GM23338 (cell line): ENCODE data around the gene RELL2.

Experiments
- CREB1 ChIP-seq: fragments of 250-450 bp; sonication (Bioruptor Pico); IDR thresholded peaks from 2 replicates; pipeline ENCODE4 v1.5.0; 2020; ENCODE audit warnings: low read depth, mild to moderate bottlenecking, moderate library complexity
- EZH2 ChIP-seq: fragments of 200-600 bp; sonication (generic); IDR thresholded peaks from one replicate; pipeline ENCODE4 v1.8.0; 2017; ENCODE audit warnings: antibody characterized with exemption, mild to moderate bottlenecking, low read depth; ENCODE audit not compliant: unreplicated experiment
- JUNB ChIP-seq: IDR thresholded peaks from one replicate; pipeline ENCODE4 v1.6.1; 2016; ENCODE audit warnings: antibody characterized with exemption; ENCODE audit not compliant: unreplicated experiment
- POLR2AphosphoS5 ChIP-seq: IDR thresholded peaks from 2 replicates; pipeline ENCODE4 v1.6.1; 2016; ENCODE audit warnings: antibody characterized with exemption, low read depth
- TF ChIP-seq, protein P1 (sequence below), 2 experiments: fragments of 200-600 bp in 1 of 2; sonication (generic) in 1 of 2; conservative IDR thresholded peaks; 2 replicates each; pipeline versions ENCODE4 v1.5.1 to v1.6.1; 2016 to 2017; ENCODE audit warnings: antibody characterized with exemption in 2 of 2, low read depth in 2 of 2, mild to moderate bottlenecking in 2 of 2, moderate library complexity in 1 of 2
- TF ChIP-seq, protein P2 (sequence below): IDR thresholded peaks from one replicate; pipeline ENCODE4 v1.6.1; 2018; ENCODE audit warnings: antibody characterized with exemption; ENCODE audit not compliant: unreplicated experiment

DNA sequence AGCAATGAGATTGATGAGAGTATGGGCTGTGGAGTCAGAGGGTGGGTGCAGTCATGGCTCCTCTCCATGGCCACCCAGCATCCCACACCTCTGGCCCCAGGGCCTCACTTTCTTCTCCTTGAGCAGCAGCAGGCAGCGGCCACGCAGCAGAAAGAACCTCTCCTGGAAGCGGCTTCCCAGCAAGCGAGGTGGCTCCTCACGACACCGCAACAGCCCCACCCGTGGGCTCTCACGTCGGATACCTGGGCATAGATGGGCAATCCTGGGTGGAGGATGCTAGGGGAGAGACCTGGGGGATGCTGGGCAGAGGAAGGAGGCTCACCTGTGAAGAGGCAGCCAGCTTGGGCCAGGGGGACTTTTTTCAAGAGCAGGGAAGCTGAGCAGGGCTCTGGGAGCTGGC, 19.6 kb downstream of the RELL2 start:
- TF ChIP-seq, protein P1, sequence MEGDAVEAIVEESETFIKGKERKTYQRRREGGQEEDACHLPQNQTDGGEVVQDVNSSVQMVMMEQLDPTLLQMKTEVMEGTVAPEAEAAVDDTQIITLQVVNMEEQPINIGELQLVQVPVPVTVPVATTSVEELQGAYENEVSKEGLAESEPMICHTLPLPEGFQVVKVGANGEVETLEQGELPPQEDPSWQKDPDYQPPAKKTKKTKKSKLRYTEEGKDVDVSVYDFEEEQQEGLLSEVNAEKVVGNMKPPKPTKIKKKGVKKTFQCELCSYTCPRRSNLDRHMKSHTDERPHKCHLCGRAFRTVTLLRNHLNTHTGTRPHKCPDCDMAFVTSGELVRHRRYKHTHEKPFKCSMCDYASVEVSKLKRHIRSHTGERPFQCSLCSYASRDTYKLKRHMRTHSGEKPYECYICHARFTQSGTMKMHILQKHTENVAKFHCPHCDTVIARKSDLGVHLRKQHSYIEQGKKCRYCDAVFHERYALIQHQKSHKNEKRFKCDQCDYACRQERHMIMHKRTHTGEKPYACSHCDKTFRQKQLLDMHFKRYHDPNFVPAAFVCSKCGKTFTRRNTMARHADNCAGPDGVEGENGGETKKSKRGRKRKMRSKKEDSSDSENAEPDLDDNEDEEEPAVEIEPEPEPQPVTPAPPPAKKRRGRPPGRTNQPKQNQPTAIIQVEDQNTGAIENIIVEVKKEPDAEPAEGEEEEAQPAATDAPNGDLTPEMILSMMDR (conservative IDR thresholded peaks at IDR 0.05; ENCODE audit: low read depth in 2 of 2), result no peak
- TF ChIP-seq POLR2AphosphoS5 (no peak), EZH2 (no peak), CREB1 (CRISPR knock-in tag) (no peak), JUNB (no peak)
- TF ChIP-seq, protein P2, sequence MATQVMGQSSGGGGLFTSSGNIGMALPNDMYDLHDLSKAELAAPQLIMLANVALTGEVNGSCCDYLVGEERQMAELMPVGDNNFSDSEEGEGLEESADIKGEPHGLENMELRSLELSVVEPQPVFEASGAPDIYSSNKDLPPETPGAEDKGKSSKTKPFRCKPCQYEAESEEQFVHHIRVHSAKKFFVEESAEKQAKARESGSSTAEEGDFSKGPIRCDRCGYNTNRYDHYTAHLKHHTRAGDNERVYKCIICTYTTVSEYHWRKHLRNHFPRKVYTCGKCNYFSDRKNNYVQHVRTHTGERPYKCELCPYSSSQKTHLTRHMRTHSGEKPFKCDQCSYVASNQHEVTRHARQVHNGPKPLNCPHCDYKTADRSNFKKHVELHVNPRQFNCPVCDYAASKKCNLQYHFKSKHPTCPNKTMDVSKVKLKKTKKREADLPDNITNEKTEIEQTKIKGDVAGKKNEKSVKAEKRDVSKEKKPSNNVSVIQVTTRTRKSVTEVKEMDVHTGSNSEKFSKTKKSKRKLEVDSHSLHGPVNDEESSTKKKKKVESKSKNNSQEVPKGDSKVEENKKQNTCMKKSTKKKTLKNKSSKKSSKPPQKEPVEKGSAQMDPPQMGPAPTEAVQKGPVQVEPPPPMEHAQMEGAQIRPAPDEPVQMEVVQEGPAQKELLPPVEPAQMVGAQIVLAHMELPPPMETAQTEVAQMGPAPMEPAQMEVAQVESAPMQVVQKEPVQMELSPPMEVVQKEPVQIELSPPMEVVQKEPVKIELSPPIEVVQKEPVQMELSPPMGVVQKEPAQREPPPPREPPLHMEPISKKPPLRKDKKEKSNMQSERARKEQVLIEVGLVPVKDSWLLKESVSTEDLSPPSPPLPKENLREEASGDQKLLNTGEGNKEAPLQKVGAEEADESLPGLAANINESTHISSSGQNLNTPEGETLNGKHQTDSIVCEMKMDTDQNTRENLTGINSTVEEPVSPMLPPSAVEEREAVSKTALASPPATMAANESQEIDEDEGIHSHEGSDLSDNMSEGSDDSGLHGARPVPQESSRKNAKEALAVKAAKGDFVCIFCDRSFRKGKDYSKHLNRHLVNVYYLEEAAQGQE, result no peak
